HG03565 (cell line): ENCODE measurements around the gene TPD52L2.

Experiments
- ATAC-seq: cut with Tn5 transposase; IDR thresholded peaks from one replicate; pipeline ENCODE4 v1.9.1; 2021; ENCODE audit warnings: mild to moderate bottlenecking, moderate library complexity; ENCODE audit not compliant: unreplicated experiment

The TPD52L2 gene

DNA sequence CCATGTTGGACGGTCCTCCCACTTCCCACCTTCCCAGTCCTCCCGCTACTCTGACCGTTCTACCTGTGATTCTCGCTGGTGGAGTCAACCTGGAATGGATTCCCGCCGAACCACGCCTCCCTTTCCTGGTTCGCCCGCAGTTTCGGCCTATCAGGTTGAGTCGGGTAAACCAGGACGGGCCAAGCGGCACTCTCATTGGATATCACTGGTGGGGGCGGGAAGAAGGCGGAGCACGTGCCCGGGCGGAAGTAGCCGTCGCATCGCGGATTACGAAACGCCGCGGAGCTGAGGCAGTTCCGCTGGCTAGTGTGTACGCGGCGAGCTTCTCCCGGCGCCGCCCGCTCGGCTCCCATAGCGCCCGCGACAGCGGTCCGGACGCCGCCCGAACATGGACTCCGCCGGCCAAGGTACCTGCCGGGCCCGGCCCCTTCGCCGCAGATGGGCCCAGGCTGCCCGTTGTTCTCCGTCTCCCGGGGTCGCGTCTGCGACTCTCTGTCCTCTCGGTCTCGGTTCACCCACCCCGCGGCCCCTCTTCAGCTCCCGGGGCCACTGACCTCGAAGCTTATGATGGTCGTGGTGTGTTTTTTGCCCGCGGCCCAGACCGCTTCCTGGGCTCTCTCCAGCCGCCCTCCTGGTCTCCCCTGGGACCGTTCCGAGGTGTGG is at the start of gene TPD52L2:
TPD52L2 (plus strand) TSS at position 293 of the 663 bp plus-strand sequence; CDS start at position 389, 96 bp downstream.
- ATAC-seq, result peak; percentile 60

DNA sequence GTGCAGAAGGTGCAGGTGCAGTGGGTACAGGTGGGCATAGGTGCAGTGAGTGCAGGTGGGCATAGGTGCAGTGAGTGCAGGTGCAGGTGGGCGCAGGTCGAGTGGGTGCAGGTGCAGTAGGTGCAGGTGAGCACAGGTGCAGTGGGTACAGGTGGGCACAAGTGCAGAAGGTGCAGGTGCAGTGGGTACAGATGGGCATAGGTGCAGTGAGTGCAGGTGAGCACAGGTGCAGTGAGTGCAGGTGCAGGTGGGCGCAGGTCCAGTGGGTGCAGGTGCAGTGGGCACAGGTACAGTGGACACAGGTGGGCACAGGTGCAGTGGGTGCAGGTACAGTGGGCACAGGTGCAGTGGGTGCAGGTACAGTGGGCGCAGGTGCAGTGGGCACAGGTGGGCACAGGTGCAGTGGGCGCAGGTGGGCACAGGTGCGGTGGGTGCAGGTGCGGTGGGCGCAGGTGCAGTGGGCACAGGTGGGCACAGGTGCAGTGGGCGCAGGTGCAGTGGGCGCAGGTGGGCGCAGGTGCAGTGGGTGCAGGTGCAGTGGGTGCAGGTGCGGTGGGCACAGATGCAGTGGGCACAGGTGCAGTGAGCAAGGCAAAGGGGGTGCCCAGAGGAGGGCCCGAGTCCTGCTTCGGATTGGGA is 49.3 kb upstream of the TPD52L2 start:
- no peak for ATAC-seq

DNA sequence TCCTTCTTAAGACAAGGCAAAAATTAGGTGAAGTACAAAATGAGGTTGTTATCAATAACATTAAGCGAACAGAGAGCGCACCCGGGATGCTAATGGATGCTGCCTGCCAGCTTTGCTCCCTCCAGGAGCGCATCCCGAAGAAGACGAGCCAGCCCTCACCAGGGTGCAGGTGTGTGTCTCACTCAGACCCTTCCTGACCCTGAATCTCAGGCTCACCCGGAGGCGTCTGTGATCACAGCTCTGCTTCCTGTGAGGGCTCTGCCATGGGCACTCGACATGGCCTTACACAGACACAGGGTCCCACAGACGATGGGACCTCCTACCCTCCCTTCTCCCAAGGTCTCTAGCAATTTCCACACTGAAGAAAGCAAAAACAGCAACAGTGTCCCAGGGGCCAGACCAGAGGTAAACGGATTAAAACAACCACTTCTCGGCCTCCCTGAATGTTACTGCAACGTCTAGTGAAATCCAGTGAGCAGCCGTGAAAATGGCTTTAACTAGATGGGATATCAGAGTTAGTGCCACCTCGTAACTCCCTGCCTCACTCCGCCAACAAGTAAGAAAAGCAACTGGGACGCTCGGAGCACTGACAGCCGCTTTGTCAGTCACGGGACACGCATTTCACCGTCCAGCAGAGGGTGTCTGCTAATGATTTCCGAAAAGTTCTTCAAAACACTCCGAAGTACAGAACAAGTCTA is 45.7 kb upstream of the TPD52L2 start:
- ATAC-seq, result no peak

DNA sequence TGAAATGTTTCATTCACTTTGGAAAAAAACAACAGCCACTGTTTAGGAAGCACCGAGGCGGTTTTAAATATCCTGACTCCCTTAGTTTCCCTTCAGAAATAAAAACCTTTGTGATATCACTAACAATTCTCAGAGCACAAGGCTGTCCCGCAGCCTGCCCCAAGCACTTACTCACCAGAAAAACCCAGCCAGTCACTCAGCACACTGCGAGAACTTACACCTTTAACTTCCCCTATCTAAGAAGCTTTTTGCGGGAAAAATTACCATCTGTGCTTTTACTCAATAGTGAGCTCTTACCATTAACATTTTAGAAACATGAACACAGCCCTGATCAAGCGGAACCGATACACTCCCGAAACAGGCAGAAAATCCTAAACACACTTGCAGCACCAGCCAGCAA is 43.3 kb upstream of the TPD52L2 start:
- ATAC-seq, result no peak

DNA sequence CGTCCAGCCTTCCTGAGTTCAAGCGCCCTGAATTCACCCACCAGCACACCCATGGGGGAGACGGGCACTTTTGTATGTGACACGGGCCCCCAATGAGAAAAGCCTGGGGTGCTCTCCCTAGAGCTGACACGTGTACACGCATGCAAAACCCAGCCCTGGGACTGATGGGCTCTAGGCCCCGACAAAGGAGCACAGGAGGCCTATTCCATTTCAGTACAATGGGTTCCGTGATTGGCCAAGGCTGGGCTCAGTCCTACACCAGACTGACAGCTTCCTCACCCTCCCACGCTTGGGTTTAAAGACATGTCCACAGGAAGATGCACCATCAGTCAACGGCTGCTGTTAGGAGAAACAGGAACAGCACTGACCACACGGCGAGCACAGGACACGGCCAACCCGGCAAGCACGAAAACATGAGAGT is 42.8 kb upstream of the TPD52L2 start:
- ATAC-seq, result no peak

DNA sequence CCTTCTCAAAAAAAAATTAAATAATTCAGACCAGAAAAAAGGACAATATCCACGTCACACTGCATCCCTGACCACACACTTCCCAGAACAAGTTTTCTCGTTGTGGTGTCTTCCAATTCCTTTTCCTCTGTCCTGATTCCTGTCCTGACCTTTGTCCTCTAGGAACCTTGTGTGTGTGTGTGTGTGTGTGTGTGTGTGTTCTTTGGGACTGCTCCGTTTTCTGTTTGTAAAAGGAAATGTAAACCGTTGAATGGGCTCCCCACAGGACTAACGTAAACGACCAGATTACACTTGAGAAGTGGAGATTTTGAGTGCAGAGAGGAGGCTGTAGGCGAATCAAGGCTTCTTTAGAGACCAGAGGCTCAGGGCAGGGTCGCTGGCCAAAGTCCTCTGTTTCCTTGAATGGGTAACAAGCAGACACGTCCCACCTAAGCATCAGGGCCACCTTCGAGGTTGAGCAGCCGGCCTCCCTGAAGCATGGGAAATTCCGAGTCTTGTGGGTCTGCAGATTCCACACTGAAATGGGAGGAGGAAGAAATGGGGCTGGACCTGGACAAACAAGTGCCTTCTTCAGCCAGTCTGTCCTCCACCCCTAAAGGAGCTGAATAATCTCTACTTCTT is 41.3 kb upstream of the TPD52L2 start:
- no peak for ATAC-seq

DNA sequence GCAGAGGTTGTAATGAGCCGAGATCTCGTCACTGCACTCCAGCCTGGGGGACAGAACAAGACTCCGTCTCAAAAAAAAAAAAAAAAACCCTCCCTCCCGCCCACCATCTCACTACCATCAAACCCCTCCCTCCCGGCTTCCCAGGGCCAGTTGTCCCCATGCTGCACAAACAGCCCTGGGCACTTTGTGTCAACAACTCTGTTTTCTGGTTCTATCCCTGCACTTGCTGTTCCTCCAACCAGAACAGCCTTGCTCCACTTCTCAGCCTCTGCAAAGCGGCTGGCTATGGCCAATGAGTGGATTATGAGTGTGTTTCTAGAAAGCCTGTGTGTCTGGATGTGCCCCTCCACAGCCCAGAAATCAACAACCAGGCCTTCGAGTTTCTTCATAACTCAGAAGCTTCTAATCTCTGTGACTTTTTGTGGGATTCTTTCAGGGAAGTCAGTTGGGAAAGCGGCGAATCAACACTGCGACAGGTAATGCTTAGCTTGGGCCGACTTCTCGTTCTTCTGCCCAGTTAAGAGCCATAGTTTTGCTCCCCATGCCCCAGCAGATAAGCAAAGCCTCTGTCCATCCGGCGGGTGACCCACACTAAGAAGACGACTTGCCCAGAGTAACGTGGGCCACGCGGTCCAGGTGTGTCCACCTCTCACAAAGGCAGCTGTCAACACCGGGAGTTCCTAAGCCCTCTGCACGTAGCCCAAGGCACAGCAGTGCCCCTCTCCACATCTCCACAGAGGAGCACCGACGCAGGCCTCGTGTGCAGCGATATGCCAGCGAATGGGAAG is 39.5 kb upstream of the TPD52L2 start:
- ATAC-seq, result no peak

DNA sequence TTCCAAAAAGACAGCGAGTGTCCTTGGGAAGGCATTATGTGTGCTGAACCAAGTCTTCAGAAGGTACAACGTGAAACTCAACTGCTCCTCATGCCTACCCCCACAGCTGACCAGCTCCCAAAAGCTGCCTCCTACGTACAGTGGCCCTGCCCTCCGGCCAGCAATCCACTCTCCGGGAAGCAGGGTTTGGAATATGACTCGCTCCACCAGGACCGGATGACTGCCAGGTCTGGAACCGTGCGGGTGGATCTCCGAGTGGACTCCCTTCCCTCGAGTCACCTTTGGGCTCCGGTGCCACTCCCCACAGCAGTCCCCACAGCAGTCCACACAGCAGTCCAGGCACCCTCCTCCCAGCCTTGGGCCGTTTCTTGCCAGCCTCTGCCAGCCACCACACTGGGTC is 38.3 kb upstream of the TPD52L2 start:
- no peak for ATAC-seq

DNA sequence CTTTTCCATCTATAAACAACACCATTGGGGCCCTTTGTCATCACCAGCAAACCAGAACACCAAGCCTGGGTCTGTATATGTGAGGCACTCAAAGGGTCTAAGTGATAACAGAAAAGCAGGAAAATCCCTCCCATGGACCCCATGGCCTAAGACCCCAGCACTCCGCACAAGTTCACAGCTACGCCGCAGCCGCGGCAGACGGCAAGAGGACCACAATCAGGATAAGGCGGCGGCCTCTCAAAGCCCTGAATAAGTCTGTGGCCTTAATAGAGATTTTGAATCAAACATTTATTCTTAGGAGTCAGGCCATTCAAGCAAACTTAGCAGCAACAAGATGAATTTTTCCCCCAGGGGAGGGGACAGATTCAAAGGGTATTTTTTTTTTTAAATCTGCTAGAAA is 36.9 kb upstream of the TPD52L2 start:
- no peak for ATAC-seq

DNA sequence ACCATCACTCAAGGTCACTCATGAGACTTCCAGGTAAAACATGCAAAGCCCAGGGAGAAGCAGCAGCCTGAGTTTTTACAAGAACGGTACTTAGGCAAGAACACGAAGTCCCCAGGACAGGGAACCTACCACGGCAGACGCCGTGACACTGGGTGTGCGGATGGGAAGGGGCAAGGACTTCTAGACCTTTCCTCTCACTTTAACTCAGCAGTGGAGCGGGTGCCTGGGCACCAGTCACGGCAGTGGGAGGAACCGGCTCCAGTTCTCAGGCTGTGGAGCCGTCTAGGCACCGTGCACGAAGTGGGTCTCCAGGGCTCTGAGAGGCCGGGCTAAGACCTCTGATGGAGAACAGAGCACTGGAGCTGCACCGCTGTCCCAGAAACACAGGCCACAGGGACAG is 36.5 kb upstream of the TPD52L2 start:
- ATAC-seq, result no peak

DNA sequence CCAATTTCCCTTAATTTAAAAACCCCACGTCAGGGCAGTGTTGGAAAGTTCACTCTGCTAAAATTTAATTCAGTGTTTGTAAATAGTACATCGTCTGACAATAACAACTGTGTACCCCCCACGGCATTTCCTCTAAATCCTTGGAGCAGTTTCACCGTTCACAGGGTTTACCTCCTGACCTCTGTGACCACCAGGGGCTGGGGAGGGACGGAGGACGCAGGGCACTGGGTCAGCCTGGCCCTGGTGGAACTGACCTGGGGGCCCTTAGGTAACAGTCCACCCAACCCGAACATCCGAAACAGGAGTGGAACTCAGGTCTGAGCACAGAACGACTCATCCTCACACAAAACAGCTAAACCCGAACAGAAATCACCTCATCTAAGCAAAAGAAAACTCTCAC is 36.1 kb upstream of the TPD52L2 start:
- ATAC-seq, result no peak

DNA sequence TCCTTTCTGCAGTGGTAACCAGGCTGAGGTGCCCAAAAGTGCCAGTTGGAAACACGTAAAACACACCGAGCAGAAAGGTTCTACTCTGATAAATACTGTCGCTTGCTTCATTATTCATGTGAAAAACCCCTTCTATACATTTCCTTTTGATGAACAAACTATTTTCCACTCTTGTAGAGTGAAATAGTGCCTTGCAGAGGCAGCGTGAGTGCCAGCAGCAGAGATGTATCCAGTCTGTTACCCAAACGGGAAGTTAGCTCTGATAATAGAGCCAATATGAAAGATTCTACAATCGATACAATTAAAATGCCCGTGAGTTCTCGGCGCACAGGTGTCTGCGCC is 35.5 kb upstream of the TPD52L2 start:
- no peak for ATAC-seq

DNA sequence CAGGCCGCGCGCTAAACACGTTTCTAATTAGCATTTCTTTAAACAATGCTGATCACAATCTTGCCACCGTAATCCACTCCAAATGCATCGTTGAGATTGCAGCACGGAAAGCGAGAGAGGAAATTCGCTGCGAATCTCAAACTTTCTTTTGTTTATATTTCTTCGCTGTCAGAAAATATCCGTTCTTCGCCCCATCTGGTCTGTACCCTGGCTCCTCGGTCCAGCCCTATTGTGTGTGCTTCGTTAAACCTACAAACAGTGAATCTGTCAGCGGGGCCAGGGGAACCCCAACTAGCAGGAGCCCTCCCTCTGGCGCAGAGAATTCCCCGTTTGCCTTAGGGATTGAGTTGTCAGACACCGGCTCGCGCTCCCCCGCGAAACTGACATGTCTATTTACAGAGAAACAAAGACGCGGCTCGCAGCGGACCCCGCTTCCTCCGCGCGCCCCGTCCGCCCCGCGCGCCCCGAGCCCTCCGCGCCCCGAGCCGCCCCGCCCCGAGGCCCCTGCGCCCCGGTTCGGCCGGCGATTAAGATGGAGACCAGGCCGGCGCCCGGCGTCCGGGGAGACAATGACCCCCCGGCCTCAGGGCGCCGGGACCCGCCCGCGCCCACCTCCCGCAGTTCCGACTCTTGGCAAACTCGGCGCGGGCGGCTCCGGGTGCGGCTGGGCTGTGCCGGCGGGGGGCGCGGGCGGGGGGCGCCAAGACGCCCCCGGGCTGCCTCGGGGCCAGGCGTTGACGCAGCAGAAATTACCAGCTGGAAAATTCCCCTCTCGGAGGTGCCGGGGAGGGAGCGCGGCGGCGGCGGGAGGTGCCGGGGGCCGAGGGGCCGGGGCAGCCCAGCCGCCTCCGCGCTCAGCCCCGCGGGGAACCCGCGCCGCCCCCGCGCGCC is 34.9 kb upstream of the TPD52L2 start:
- ATAC-seq, result no peak

DNA sequence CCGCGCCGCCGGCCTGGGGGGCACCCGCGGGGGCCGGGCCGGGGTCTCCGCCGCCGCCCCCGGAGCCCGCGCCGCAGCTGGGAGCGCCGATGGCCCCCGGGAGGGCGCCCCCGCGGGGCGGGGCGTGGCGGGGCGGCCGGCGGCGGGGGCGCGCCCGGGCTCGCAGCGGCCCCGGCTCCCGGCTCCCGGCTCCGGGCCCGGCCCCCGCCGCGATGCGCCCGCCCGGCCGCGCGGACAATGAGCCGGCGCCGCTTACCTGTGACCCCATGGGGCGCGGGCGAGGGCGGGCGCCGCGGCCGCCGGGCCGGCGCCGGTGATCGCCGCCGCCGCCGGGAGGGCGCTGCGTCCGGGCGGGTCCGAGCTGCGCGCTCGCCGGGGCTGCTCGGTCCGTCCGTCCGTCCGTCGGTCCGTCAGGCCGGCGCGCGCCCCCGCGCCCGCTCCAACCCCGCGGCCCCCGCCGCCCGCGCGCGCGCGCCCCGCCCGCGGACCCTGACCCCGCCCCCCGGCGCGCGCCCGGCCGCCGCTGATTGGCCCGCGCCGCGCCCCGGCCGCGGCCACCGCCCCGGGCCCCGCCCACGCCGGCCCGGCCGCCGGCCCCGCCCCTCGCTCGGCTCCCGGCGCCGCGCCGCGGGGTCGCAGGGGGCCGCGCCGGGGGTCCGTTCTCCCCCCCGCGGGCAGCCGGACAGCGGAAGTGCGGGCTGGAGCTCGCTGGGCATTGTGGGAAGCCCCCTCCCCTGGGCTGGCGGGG is 34.1 kb upstream of the TPD52L2 start, which contains the start of gene ZBTB46:
ZBTB46 (minus strand) TSS at position 424 of the 748 bp plus-strand sequence. CDS start 40,507 bp downstream, outside the sequence.
- peak; percentile 32 for ATAC-seq

DNA sequence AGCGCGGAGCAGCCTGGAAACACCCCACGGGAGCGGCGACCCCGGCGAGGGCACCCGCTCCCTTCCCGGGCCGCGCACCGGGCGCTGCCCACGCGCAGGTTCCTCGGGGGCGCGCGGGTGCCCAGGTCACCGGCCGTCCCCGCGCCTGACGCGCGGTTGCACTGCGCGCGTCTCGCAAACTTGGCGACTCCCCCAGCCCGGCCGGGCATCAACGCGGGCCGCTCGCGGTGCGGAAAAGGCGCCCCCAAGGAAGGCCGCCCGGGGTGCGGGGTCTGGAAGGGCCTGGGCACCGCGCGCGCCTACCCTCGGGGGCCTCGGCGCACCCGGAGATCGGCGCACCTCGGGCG is 33.5 kb upstream of the TPD52L2 start:
- ATAC-seq, result peak; percentile 8

DNA sequence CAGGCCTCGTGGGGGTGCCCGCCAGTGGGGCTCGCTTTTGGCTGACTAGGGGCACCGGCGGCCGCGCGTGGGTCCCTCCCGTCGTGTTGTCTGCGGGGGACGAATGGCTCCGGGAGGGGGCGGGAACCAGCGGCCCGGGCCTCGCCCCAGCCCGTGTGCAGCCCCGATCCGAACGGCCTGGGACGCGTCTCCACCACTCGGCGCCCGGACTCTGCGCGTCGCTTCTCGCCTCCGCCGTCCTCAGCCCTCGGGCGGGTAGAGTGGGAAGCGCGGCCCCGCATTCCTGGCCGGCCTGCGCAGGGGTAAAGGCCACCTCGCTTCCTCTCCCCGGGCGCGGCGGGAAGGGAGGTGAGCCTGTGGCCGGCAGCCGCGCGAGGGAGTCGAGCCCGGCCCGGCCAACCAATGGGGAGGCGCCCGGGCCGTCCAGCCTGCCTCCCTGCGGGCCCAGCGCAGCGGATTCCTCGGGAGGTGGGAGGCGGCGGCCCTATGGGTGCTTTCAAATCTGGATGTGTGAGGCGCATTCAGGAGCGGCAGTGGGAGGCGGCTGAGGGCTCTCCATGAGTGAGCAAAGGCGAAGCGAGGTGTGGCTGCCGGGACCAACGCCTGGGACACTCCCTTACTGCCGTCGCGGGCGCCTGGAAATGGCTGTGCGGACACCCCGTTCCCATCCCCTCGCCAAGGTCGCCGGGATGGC is 32.9 kb upstream of the TPD52L2 start:
- peak; percentile 5 for ATAC-seq

DNA sequence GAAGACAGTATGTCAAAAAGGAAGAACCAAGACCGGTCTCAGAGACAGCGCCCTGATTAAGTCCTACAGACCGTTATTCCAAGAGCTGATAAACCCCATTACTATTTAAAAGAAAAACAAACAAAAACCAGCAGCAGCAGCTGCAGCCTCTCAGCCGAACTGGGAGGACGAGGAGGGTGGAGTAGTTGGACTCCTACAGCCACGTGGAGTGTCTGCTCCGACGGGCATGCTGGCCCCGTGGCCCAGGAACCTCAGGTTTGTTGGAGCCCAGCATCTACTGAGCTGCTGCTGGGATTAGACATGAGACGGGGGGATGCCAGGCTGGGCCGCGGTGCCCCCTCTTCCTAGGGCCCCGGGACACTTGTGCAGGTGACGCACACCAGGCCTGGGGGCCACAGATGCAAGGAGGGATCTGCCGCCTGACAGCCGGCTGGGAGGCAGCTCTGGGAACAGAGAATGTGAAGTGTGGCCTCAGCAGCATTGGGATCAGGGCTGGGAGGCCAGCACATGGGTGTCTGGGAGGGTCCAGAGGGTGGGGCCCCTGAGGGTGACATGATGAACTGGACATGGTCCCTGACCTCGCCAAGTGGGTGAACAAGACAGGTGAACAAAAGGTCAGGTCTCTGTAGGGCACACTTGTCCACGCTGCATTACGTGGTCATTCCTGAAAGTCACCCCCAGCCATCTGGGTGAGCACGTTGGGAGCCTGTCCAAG is 31.1 kb upstream of the TPD52L2 start:
- no peak for ATAC-seq

DNA sequence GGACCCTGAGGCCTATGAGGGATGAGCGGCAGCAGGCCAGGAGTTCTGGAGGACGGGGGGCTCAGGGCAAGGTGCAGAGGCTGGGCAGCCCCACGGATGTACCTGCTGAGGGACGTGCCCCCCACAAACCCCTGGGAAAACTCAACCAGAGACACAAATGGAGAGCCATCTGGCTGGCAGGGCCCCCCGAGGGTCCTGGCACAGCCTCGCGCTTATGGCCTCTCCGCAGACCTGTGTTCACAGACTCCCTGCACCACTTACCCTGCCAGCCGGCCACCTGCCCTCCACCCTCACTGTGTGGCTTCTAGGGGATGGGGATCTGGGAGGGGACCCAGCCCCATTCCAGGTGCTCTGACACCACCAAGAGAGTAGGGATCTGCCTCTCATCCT is 30.6 kb upstream of the TPD52L2 start:
- ATAC-seq, result no peak
